HEK293 (cell line): ENCODE results near the gene UGT2B17.

Experiments used
- CTCF ChIA-PET: fragments of 350-600 bp; formaldehyde crosslinking; extraction: SDS; loops from one replicate; lab custom pipeline; 2021; ENCODE audit warnings: antibody characterized with exemption; lab: Yijun Ruan, JAX
- POLR2A ChIA-PET: fragments of 300-600 bp; formaldehyde crosslinking; extraction: SDS; loops from one replicate; lab custom pipeline; 2020; ENCODE audit warnings: antibody characterized with exemption, inconsistent platforms; lab: Yijun Ruan, JAX
- H3K27ac ChIP-seq: fragments of 200-500 bp; sonication (Bioruptor generic); 2 replicates; pipeline ENCODE4 v1.5.1; 2014; ENCODE audit warnings: low read depth, low read length, control low read depth, inconsistent platforms; ENCODE audit errors: extremely low read depth
- H3K36me3 ChIP-seq, 2 experiments: fragments of 200-500 bp in 1 of 2; sonication (Bioruptor generic) in 1 of 2; 1 replicate in 1 of 2; 2 replicates in 1 of 2; pipeline ENCODE4 v1.5.1; 2014 to 2017; ENCODE audit warnings: inconsistent platforms in 2 of 2, low read length in 2 of 2; ENCODE audit not compliant: control insufficient read depth in 2 of 2, insufficient read depth in 1 of 2
- H3K4me1 ChIP-seq: fragments of 200-500 bp; sonication (Bioruptor generic); 2 replicates; pipeline ENCODE4 v1.5.1; 2014; ENCODE audit warnings: mild to moderate bottlenecking, low read length, inconsistent platforms; ENCODE audit not compliant: control insufficient read depth, insufficient read depth
- H3K4me3 ChIP-seq: 2 replicates; pipeline ENCODE4 v1.5.1; 2011; ENCODE audit warnings: low read depth, mild to moderate bottlenecking, control low read depth, low read length, moderate library complexity
- H3K9me3 ChIP-seq: fragments of 200-500 bp; sonication (Bioruptor generic); 2 replicates; pipeline ENCODE4 v1.5.1; 2014; ENCODE audit warnings: low read depth, low read length, inconsistent platforms; ENCODE audit not compliant: control insufficient read depth, insufficient read depth
- CTCF ChIP-seq: fragments of 450-650 bp; formaldehyde crosslinking; IDR thresholded peaks from 2 replicates; pipeline ENCODE4 v1.5.1; 2016; ENCODE audit warnings: missing biosample characterization, missing genetic modification characterization
- GLIS2 ChIP-seq: fragments of 450-650 bp; formaldehyde crosslinking; IDR thresholded peaks from 2 replicates; pipeline ENCODE4 v1.5.1; 2016; ENCODE audit warnings: missing biosample characterization, missing genetic modification characterization
- HOXD13 ChIP-seq: sonication (generic); formaldehyde crosslinking; IDR thresholded peaks from 2 replicates; pipeline ENCODE4 v1.8.0; 2022; ENCODE audit warnings: missing genetic modification reagents, borderline replicate concordance
- KLF10 ChIP-seq: fragments of 450-650 bp; IDR thresholded peaks from 2 replicates; pipeline ENCODE4 v1.5.1; 2018; ENCODE audit warnings: missing biosample characterization, mild to moderate bottlenecking, missing genetic modification characterization
- KLF8 ChIP-seq: fragments of 450-650 bp; formaldehyde crosslinking; IDR thresholded peaks from 2 replicates; pipeline ENCODE4 v1.5.1; 2016; ENCODE audit warnings: missing biosample characterization, missing genetic modification characterization
- OSR2 ChIP-seq: fragments of 450-650 bp; formaldehyde crosslinking; IDR thresholded peaks from 2 replicates; pipeline ENCODE4 v1.5.1; 2016; ENCODE audit warnings: missing biosample characterization, missing genetic modification characterization
- PRDM6 ChIP-seq: fragments of 450-650 bp; formaldehyde crosslinking; IDR thresholded peaks from 2 replicates; pipeline ENCODE4 v1.5.1; 2017; ENCODE audit warnings: missing biosample characterization, missing genetic modification characterization
- REST ChIP-seq: fragments of 450-650 bp; formaldehyde crosslinking; IDR thresholded peaks from 2 replicates; pipeline ENCODE4 v1.5.1; 2016; ENCODE audit warnings: missing biosample characterization, missing genetic modification characterization
- ZBTB7A ChIP-seq: fragments of 450-650 bp; formaldehyde crosslinking; IDR thresholded peaks from 2 replicates; pipeline ENCODE4 v1.5.1; 2016; ENCODE audit warnings: low read depth, missing biosample characterization, missing genetic modification characterization
- ZFP41 ChIP-seq: fragments of 450-650 bp; formaldehyde crosslinking; IDR thresholded peaks from 2 replicates; pipeline ENCODE4 v1.5.1; 2016; ENCODE audit warnings: missing biosample characterization, missing genetic modification characterization, borderline replicate concordance
- ZNF112 ChIP-seq: fragments of 450-650 bp; formaldehyde crosslinking; IDR thresholded peaks from 2 replicates; pipeline ENCODE4 v1.5.0; 2017; ENCODE audit warnings: missing biosample characterization, missing genetic modification characterization
- ZNF148 ChIP-seq: fragments of 450-650 bp; formaldehyde crosslinking; IDR thresholded peaks from 2 replicates; pipeline ENCODE4 v1.5.0; 2017; ENCODE audit warnings: missing biosample characterization, missing genetic modification characterization, borderline replicate concordance
- ZNF157 ChIP-seq: fragments of 450-650 bp; formaldehyde crosslinking; IDR thresholded peaks from 2 replicates; pipeline ENCODE4 v1.5.1; 2016; ENCODE audit warnings: missing biosample characterization, missing genetic modification characterization
- ZNF175 ChIP-seq: fragments of 450-650 bp; formaldehyde crosslinking; IDR thresholded peaks from 2 replicates; pipeline ENCODE4 v1.5.1; 2016; ENCODE audit warnings: missing biosample characterization, missing genetic modification characterization
- ZNF311 ChIP-seq: fragments of 450-650 bp; formaldehyde crosslinking; IDR thresholded peaks from 2 replicates; pipeline ENCODE4 v1.5.1; 2017; ENCODE audit warnings: missing biosample characterization, missing genetic modification characterization, borderline replicate concordance
- ZNF341 ChIP-seq: fragments of 450-650 bp; formaldehyde crosslinking; IDR thresholded peaks from 2 replicates; pipeline ENCODE4; 2016; ENCODE audit warnings: low read depth, missing biosample characterization, missing genetic modification characterization
- ZNF394 ChIP-seq: fragments of 450-650 bp; formaldehyde crosslinking; IDR thresholded peaks from 2 replicates; pipeline ENCODE4 v1.5.1; 2016; ENCODE audit warnings: missing biosample characterization, missing genetic modification characterization, mild to moderate bottlenecking, moderate library complexity, borderline replicate concordance
- ZNF488 ChIP-seq: fragments of 450-650 bp; formaldehyde crosslinking; IDR thresholded peaks from 2 replicates; pipeline ENCODE4 v1.5.1; 2016; ENCODE audit warnings: missing biosample characterization, missing genetic modification characterization
- ZNF530 ChIP-seq: fragments of 450-650 bp; formaldehyde crosslinking; IDR thresholded peaks from 2 replicates; pipeline ENCODE4 v1.5.1; 2016; ENCODE audit warnings: low read depth, missing biosample characterization, missing genetic modification characterization
- ZNF558 ChIP-seq: fragments of 450-650 bp; formaldehyde crosslinking; IDR thresholded peaks from 2 replicates; pipeline ENCODE4 v1.5.1; 2016; ENCODE audit warnings: missing biosample characterization, missing genetic modification characterization
- ZNF571 ChIP-seq: fragments of 450-650 bp; formaldehyde crosslinking; IDR thresholded peaks from 2 replicates; pipeline ENCODE4 v1.5.0; 2017; ENCODE audit warnings: missing biosample characterization, missing genetic modification characterization
- ZNF580 ChIP-seq: fragments of 450-650 bp; formaldehyde crosslinking; IDR thresholded peaks from 2 replicates; pipeline ENCODE4 v1.5.1; 2016; ENCODE audit warnings: missing biosample characterization, missing genetic modification characterization
- ZNF624 ChIP-seq: fragments of 450-650 bp; formaldehyde crosslinking; IDR thresholded peaks from 2 replicates; pipeline ENCODE4 v1.5.1; 2017; ENCODE audit warnings: missing biosample characterization, missing genetic modification characterization
- ZNF629 ChIP-seq: fragments of 450-650 bp; formaldehyde crosslinking; IDR thresholded peaks from 2 replicates; pipeline ENCODE4 v1.5.1; 2017; ENCODE audit warnings: missing biosample characterization, missing genetic modification characterization
- ZNF645 ChIP-seq: fragments of 450-650 bp; formaldehyde crosslinking; IDR thresholded peaks from 2 replicates; pipeline ENCODE4; 2016; ENCODE audit warnings: missing biosample characterization, missing genetic modification characterization
- ZNF837 ChIP-seq: fragments of 450-650 bp; formaldehyde crosslinking; IDR thresholded peaks from 2 replicates; pipeline ENCODE4 v1.5.1; 2016; ENCODE audit warnings: missing biosample characterization, missing genetic modification characterization

Gene UGT2B17

GRCh38 chr4:68594678-68595077 lies 18.6 kb upstream of the UGT2B17 start:
- H3K4me1 ChIP-seq = no peaks in the 10 kb centered on the region
- H3K36me3 ChIP-seq = no peaks in the 10 kb centered on the region
- TF ChIP-seq PRDM6 (no peak), ZFP41 (tag by site-specific recombination) (no peak), ZNF629 (tag by site-specific recombination) (no peak), GLIS2 (tag by site-specific recombination) (no peak), ZNF580 (no peak), OSR2 (no peak), ZNF311 (tag by site-specific recombination) (no peak), ZNF645 (tag by site-specific recombination) (no peak), ZNF157 (tag by site-specific recombination) (no peak), KLF10 (no peak), ZNF530 (no peak), ZNF837 (tag by site-specific recombination) (no peak), ZNF558 (tag by site-specific recombination) (no peak), KLF8 (tag by site-specific recombination) (no peak)
- H3K4me3 ChIP-seq = no peak overlapping the region
- H3K27ac ChIP-seq = no peak overlapping the region
- POLR2A ChIA-PET = no interaction called here
- CTCF ChIA-PET = no interaction called here
- no peaks in the 10 kb centered on the region for H3K9me3 ChIP-seq

- Histone ChIP-seq H3K9me3 (no peaks in the 10 kb centered on the region), H3K36me3 (no peaks in the 10 kb centered on the region), H3K4me1 (no peaks in the 10 kb centered on the region), H3K27ac (no peak overlapping the region), H3K4me3 (no peak overlapping the region)
- ChIA-PET CTCF (no interaction called here), POLR2A (no interaction called here)
- no peak for TF ChIP-seq ZNF175 (tag by site-specific recombination)
- TF ChIP-seq ZNF148 (tag by site-specific recombination) = no peak
- no peak for TF ChIP-seq HOXD13 (CRISPR knock-in tag)
- no peak for TF ChIP-seq REST
- no peak for TF ChIP-seq ZNF488
- no peak for TF ChIP-seq ZNF394
- TF ChIP-seq CTCF (tag by site-specific recombination) = no peak
- no peak for TF ChIP-seq ZNF571 (tag by site-specific recombination)
- TF ChIP-seq ZNF624 = no peak
- TF ChIP-seq ZNF311 (tag by site-specific recombination) = no peak
- no peak for TF ChIP-seq ZBTB7A
- TF ChIP-seq ZNF112 = no peak
- no peak for TF ChIP-seq ZNF341 (tag by site-specific recombination)
Observed at GRCh38 chr4:68593112-68593511, 17.0 kb upstream of the UGT2B17 start.
